ENCODE results near the gene TCF4.

Gene TCF4

GRCh38 chr18:55627007-55627406, 39.0 kb upstream of the TCF4 start:
- H3K9me2 ChIP-seq (replicated peaks; ENCODE audit: insufficient read depth, low read length) = no peaks in the 10 kb centered on the region
- H3K27ac ChIP-seq (ENCODE audit: low read length) = no peak overlapping the region

GRCh38 chr18:55625901-55626300, 37.9 kb upstream of the TCF4 start:
- Histone ChIP-seq H3K79me2 (ENCODE audit: low read length) (no peaks in the 10 kb centered on the region), H3K9me2 (replicated peaks; ENCODE audit: insufficient read depth, low read length) (no peaks in the 10 kb centered on the region), H3K4me3 (ENCODE audit: low read length) (no peak overlapping the region), H4K20me1 (ENCODE audit: insufficient read depth, low read length) (no peaks in the 10 kb centered on the region), H3K36me3 (replicated peaks; ENCODE audit: insufficient read depth, low read length) (no peaks in the 10 kb centered on the region), H2AFZ (ENCODE audit: low read length) (no peak overlapping the region), H3K9ac (ENCODE audit: low read length) (no peak overlapping the region), H3K4me2 (ENCODE audit: low read depth, low read length) (no peak overlapping the region), H3K27me3 (replicated peaks; ENCODE audit: insufficient read depth, low read length) (no peaks in the 10 kb centered on the region), H3K27ac (ENCODE audit: low read length) (no peak overlapping the region), H3F3A (ENCODE audit: insufficient read depth, low read length) (no peaks in the 10 kb centered on the region), H3K9me3 (replicated peaks; ENCODE audit: insufficient read depth, low read length) (no peaks in the 10 kb centered on the region), H3K4me1 (ENCODE audit: low read length) (no peaks in the 10 kb centered on the region)
- DNase-seq = no peak
- TF ChIP-seq EZH2phosphoT487 (IDR thresholded peaks at IDR 0.05; ENCODE audit: low read length) (no peak), CTCF (IDR thresholded peaks at IDR 0.05; ENCODE audit: low read length) (no peak), EZH2 (optimal IDR thresholded peaks at IDR 0.05; ENCODE audit: low read depth, low read length) (no peak)

More at GRCh38 chr18:55627007-55627406, 39.0 kb upstream of the TCF4 start:
- no peak overlapping the region for H2AFZ ChIP-seq (ENCODE audit: low read length)
- H3K4me3 ChIP-seq (ENCODE audit: low read length) = no peak overlapping the region
- no peaks in the 10 kb centered on the region for H3K79me2 ChIP-seq (ENCODE audit: low read length)
- H4K20me1 ChIP-seq (ENCODE audit: insufficient read depth, low read length) = no peaks in the 10 kb centered on the region
- no peak overlapping the region for H3K4me2 ChIP-seq (ENCODE audit: low read depth, low read length)
- H3K27me3 ChIP-seq (replicated peaks; ENCODE audit: insufficient read depth, low read length) = no peaks in the 10 kb centered on the region
- no peak overlapping the region for H3K9ac ChIP-seq (ENCODE audit: low read length)
- no peaks in the 10 kb centered on the region for H3K4me1 ChIP-seq (ENCODE audit: low read length)
- TF ChIP-seq EZH2phosphoT487 (IDR thresholded peaks at IDR 0.05; ENCODE audit: low read length) (no peak), EZH2 (optimal IDR thresholded peaks at IDR 0.05; ENCODE audit: low read depth, low read length) (no peak), CTCF (IDR thresholded peaks at IDR 0.05; ENCODE audit: low read length) (no peak)
- no peaks in the 10 kb centered on the region for H3K9me3 ChIP-seq (replicated peaks; ENCODE audit: insufficient read depth, low read length)
- H3F3A ChIP-seq (ENCODE audit: insufficient read depth, low read length) = no peaks in the 10 kb centered on the region
- H3K36me3 ChIP-seq (replicated peaks; ENCODE audit: insufficient read depth, low read length) = no peaks in the 10 kb centered on the region
- no peak for DNase-seq

- H2AFZ ChIP-seq (ENCODE audit: low read length) = no peak overlapping the region
- TF ChIP-seq EZH2phosphoT487 (IDR thresholded peaks at IDR 0.05; ENCODE audit: low read length) = no peak
- no peak for TF ChIP-seq CTCF (IDR thresholded peaks at IDR 0.05; ENCODE audit: low read length)
- TF ChIP-seq EZH2 (optimal IDR thresholded peaks at IDR 0.05; ENCODE audit: low read depth, low read length) = no peak
- H3K9me2 ChIP-seq (replicated peaks; ENCODE audit: insufficient read depth, low read length) = no peaks in the 10 kb centered on the region
Observed at GRCh38 chr18:55623626-55624025, 35.6 kb upstream of the TCF4 start.

More at GRCh38 chr18:55623626-55624025, 35.6 kb upstream of the TCF4 start:
- Histone ChIP-seq H3K9ac (ENCODE audit: low read length) (no peak overlapping the region), H4K20me1 (ENCODE audit: insufficient read depth, low read length) (no peaks in the 10 kb centered on the region), H3K27ac (ENCODE audit: low read length) (no peak overlapping the region), H3K27me3 (replicated peaks; ENCODE audit: insufficient read depth, low read length) (no peaks in the 10 kb centered on the region), H3K4me1 (ENCODE audit: low read length) (no peaks in the 10 kb centered on the region), H3K4me3 (ENCODE audit: low read length) (no peak overlapping the region), H3K4me2 (ENCODE audit: low read depth, low read length) (no peak overlapping the region), H3K79me2 (ENCODE audit: low read length) (no peaks in the 10 kb centered on the region), H3F3A (ENCODE audit: insufficient read depth, low read length) (no peaks in the 10 kb centered on the region), H3K36me3 (replicated peaks; ENCODE audit: insufficient read depth, low read length) (no peaks in the 10 kb centered on the region), H3K9me3 (replicated peaks; ENCODE audit: insufficient read depth, low read length) (no peaks in the 10 kb centered on the region)
- no peak for DNase-seq
